ENCODE data around the gene C2orf81. TPM values are rescaled to one million over a fixed set of nuclear protein-coding genes. Genes with fewer than 3 reads are reported as not detected.

The C2orf81 gene
- total and polyA plus RNA-seq, 7 donors: 0.06 to 0.46 (median 0.34) TPM

GRCh38 chr2:74458132-74458937, 36.9 kb upstream of the C2orf81 start, which contains the start of gene WBP1:
WBP1 (plus strand) TSS chr2:74458438; CDS start chr2:74458603, 165 bp downstream.
- peaks cover 26% of the 10 kb centered on the region for H3K4me1 ChIP-seq
- peaks cover 3 to 38% of the 10 kb centered on the region in 2 donors for H3K36me3 ChIP-seq (ENCODE audit: insufficient read depth in 1 of 2, low read depth in 1 of 2)
- H3K27me3 ChIP-seq (ENCODE audit: insufficient read depth in 3 of 3, low read length in 2 of 3): no peaks in the 10 kb centered on the region
- DNase-seq (peak; percentile 99 to 100), ATAC-seq (peak; percentile 90 to 94 (median 93))
- intact Hi-C loops (cut with DNase I): no loop called here
- TF ChIP-seq CTCF (IDR thresholded peaks at IDR 0.05): no peak
- WGBS, 3 donors: 0 to 1% (median 1%) methylated on average over 30 to 38 of the region's 38 CpGs
- no peaks in the 10 kb centered on the region for H3K9me3 ChIP-seq
- peak within 1 kb of the TSS; percentile 86 for H3K4me3 ChIP-seq
- peak within 1 kb of the TSS; percentile 87 for H3K27ac ChIP-seq

- ATAC-seq (peak; percentile 7 to 21 (median 12)), DNase-seq (peak; percentile 67 to 77)
- Histone ChIP-seq H3K4me3 (peak overlapping the region; percentile 86), H3K27me3 (ENCODE audit: insufficient read depth in 3 of 3, low read length in 2 of 3) (no peaks in the 10 kb centered on the region), H3K4me1 (peaks cover 26% of the 10 kb centered on the region), H3K9me3 (no peaks in the 10 kb centered on the region), H3K27ac (peak overlapping the region; percentile 87), H3K36me3 (ENCODE audit: insufficient read depth in 1 of 2, low read depth in 1 of 2) (peaks cover 2 to 31% of the 10 kb centered on the region in 2 donors)
- intact Hi-C loops (cut with DNase I): loop anchor here in 1 of 2 donors (2.0 kb wide), 1 partner anchor 721 kb away; the partner anchor contains the start of gene TPRKB
- no peak for TF ChIP-seq CTCF (IDR thresholded peaks at IDR 0.05)
- WGBS, 3 donors: 0 to 1% (median 0%) methylated on average over 32 to 46 of the region's 46 CpGs
Measured at GRCh38 chr2:74457549-74458131, 36.2 kb upstream of the C2orf81 start.

- WGBS, 3 donors: 3 to 5% (median 4%) methylated on average over 24 to 27 of the region's 27 CpGs
- peak overlapping the region; percentile 87 for H3K27ac ChIP-seq
- no peak for DNase-seq
- peaks cover 0 to 26% of the 10 kb centered on the region in 2 donors for H3K36me3 ChIP-seq (ENCODE audit: insufficient read depth in 1 of 2, low read depth in 1 of 2)
- intact Hi-C loops (cut with DNase I): loop anchor here in 1 of 2 donors (2.0 kb wide), 1 partner anchor 720 kb away; the partner anchor contains the start of gene TPRKB
- TF ChIP-seq CTCF (IDR thresholded peaks at IDR 0.05): no peak
- peak overlapping the region; percentile 86 for H3K4me3 ChIP-seq
- no peaks in the 10 kb centered on the region for H3K9me3 ChIP-seq
- peaks cover 26% of the 10 kb centered on the region for H3K4me1 ChIP-seq
- ATAC-seq: no peak
- H3K27me3 ChIP-seq (ENCODE audit: insufficient read depth in 3 of 3, low read length in 2 of 3): no peaks in the 10 kb centered on the region
Measured at GRCh38 chr2:74457129-74457548, 35.7 kb upstream of the C2orf81 start.

DNA sequence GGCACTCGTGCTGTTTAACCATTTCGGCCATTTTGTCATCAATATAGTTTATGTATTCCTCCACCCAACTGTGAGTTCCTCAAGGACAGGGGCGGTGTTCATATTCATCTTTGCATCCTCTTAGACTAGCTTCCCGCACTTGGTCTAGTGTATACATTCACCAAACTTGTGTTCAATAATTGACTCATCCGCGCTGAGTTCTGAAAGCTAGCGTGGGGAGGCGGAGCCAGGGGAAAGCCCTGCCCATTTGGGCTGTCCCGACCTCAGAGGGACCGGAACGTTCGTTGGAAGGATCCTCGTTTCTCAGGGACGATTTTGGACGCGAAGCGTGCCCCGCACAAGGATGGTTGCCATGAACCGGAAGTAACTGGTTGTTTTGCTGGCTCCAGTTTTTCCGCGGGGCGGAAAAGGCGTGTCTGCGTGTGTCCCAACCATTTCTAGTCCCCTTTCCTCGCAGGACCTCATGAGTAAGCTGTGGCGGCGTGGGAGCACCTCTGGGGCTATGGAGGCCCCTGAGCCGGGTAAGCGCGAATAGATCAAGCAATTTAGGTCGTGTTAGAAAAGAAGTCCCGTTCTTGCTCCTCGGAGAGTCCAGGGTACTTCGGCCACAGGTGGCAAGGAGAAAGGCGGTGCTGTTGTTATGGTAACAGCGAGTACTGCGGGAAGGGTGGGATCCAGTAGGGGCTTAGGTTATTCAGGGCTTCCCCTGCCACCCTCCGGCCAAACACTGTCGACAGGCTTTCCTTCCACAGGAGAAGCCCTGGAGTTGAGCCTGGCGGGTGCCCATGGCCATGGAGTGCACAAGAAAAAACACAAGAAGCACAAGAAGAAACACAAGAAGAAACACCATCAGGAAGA, 33.5 kb upstream of the C2orf81 start, which contains the start of gene INO80B:
Gene INO80B (plus strand): TSS at position 434 of the 858 bp plus-strand sequence. CDS start 30 bp downstream, at position 464.
- Histone ChIP-seq H3K36me3 (ENCODE audit: insufficient read depth in 1 of 2, low read depth in 1 of 2) (peaks cover 0 to 11% of the 10 kb centered on the region in 2 donors), H3K4me1 (peaks cover 26% of the 10 kb centered on the region), H3K27me3 (ENCODE audit: insufficient read depth in 3 of 3, low read length in 2 of 3) (no peaks in the 10 kb centered on the region), H3K4me3 (peak within 1 kb of the TSS; percentile 86), H3K9me3 (no peaks in the 10 kb centered on the region), H3K27ac (peak within 1 kb of the TSS; percentile 81)
- WGBS, 3 donors: 1 to 2% (median 1%) methylated on average over 40 of the region's 40 CpGs
- ATAC-seq (peak; percentile 73 to 80 (median 76)), DNase-seq (peak; percentile 93 to 96)
- intact Hi-C loops (cut with DNase I): loop anchor here (1.0 to 2.0 kb wide), 3 partner anchors 28 to 76 kb away; partner anchors contain the start of genes TTC31 (in 2 of the 2) and CCDC142 (in 1 of the 2)
- TF ChIP-seq CTCF (IDR thresholded peaks at IDR 0.05): no peak

Measured in psoas muscle (tissue), 8 donors.